ENCODE results near the gene PIR.

PIR gene

GRCh38 chrX:15471028-15471427 is 22.1 kb downstream of the PIR start:
- DNase-seq: peak; percentile 53 to 86 (median 83)
- H3K4me1 ChIP-seq (ENCODE audit: control extremely low read depth in 1 of 4, control insufficient read depth in 4 of 4, insufficient read depth in 4 of 4, low read length in 3 of 4): peaks cover 0 to 2% (median 0%) of the 10 kb centered on the region in 4 experiments
- CTCF ChIA-PET: interaction anchor here (0.6 to 6.9 kb wide), 10 partner anchors 15 to 173 kb away, joined by 3 to 92 read pairs (median 4); partner anchors contain the start of gene PIR
- H3K27ac ChIP-seq (ENCODE audit: insufficient read depth in 1 of 2, low read depth in 1 of 2, low read length in 2 of 2, poor library complexity in 1 of 2, severe bottlenecking in 2 of 2): no peak overlapping the region
- POLR2A ChIA-PET: interaction anchor here (0.6 kb wide), 1 partner anchor 41 kb away, joined by 3 read pairs; no protein-coding TSS in a partner anchor
- 0% methylated on average over 1 of the region's 3 CpGs for WGBS (ENCODE audit: insufficient coverage)
- peaks cover 0 to 20% (median 0%) of the 10 kb centered on the region in 5 experiments for H3K27me3 ChIP-seq (replicated peaks in 2 of 5; ENCODE audit: control insufficient read depth in 4 of 5, insufficient read depth in 5 of 5, low read length in 4 of 5)
- no peaks in the 10 kb centered on the region for H3K9me3 ChIP-seq (ENCODE audit: control extremely low read depth in 1 of 5, control insufficient read depth in 4 of 5, insufficient read depth in 2 of 5, low read depth in 1 of 5, low read length in 4 of 5)
- H3K36me3 ChIP-seq (ENCODE audit: control insufficient read depth in 4 of 4, insufficient read depth in 4 of 4, low read length in 3 of 4): no peaks in the 10 kb centered on the region
- H3K4me3 ChIP-seq (ENCODE audit: control insufficient read depth in 1 of 7, extremely low read depth in 1 of 7, insufficient read depth in 4 of 7, low read depth in 2 of 7, low read length in 6 of 7): no peak overlapping the region

GRCh38 chrX:15469613-15470012 is 23.5 kb downstream of the PIR start:
- ChIA-PET CTCF (interaction anchor here (0.9 to 6.9 kb wide), 7 partner anchors 9 to 167 kb away, joined by 3 to 92 read pairs (median 5); partner anchors contain the start of gene PIR), POLR2A (no interaction called here)
- Histone ChIP-seq H3K36me3 (ENCODE audit: control insufficient read depth in 4 of 4, insufficient read depth in 4 of 4, low read length in 3 of 4) (no peaks in the 10 kb centered on the region), H3K27me3 (replicated peaks in 2 of 5; ENCODE audit: control insufficient read depth in 4 of 5, insufficient read depth in 5 of 5, low read length in 4 of 5) (peaks cover 0 to 13% (median 0%) of the 10 kb centered on the region in 5 experiments), H3K4me1 (ENCODE audit: control extremely low read depth in 1 of 4, control insufficient read depth in 4 of 4, insufficient read depth in 4 of 4, low read length in 3 of 4) (peaks cover 0 to 2% (median 0%) of the 10 kb centered on the region in 4 experiments), H3K4me3 (ENCODE audit: control insufficient read depth in 1 of 7, extremely low read depth in 1 of 7, insufficient read depth in 4 of 7, low read depth in 2 of 7, low read length in 6 of 7) (no peak overlapping the region), H3K27ac (ENCODE audit: insufficient read depth in 1 of 2, low read depth in 1 of 2, low read length in 2 of 2, poor library complexity in 1 of 2, severe bottlenecking in 2 of 2) (no peak overlapping the region), H3K9me3 (ENCODE audit: control extremely low read depth in 1 of 5, control insufficient read depth in 4 of 5, insufficient read depth in 2 of 5, low read depth in 1 of 5, low read length in 4 of 5) (no peaks in the 10 kb centered on the region)
- WGBS (ENCODE audit: insufficient coverage): no CpG with 5 or more reads among the region's 1 CpG
- DNase-seq: no peak

GRCh38 chrX:15468036-15468435 is 25.1 kb downstream of the PIR start:
- Histone ChIP-seq H3K27me3 (replicated peaks in 2 of 5; ENCODE audit: control insufficient read depth in 4 of 5, insufficient read depth in 5 of 5, low read length in 4 of 5) (peaks cover 0 to 13% (median 0%) of the 10 kb centered on the region in 5 experiments), H3K4me1 (ENCODE audit: control extremely low read depth in 1 of 4, control insufficient read depth in 4 of 4, insufficient read depth in 4 of 4, low read length in 3 of 4) (peaks cover 0 to 2% (median 0%) of the 10 kb centered on the region in 4 experiments), H3K36me3 (ENCODE audit: control insufficient read depth in 4 of 4, insufficient read depth in 4 of 4, low read length in 3 of 4) (no peaks in the 10 kb centered on the region), H3K9me3 (ENCODE audit: control extremely low read depth in 1 of 5, control insufficient read depth in 4 of 5, insufficient read depth in 2 of 5, low read depth in 1 of 5, low read length in 4 of 5) (no peaks in the 10 kb centered on the region), H3K4me3 (ENCODE audit: control insufficient read depth in 1 of 7, extremely low read depth in 1 of 7, insufficient read depth in 4 of 7, low read depth in 2 of 7, low read length in 6 of 7) (no peak overlapping the region), H3K27ac (ENCODE audit: insufficient read depth in 1 of 2, low read depth in 1 of 2, low read length in 2 of 2, poor library complexity in 1 of 2, severe bottlenecking in 2 of 2) (no peak overlapping the region)
- DNase-seq: peak; percentile 38 to 63 (median 61)
- POLR2A ChIA-PET: no interaction called here
- CTCF ChIA-PET: interaction anchor here (0.8 to 6.9 kb wide), 14 partner anchors 9 to 168 kb away, joined by 3 to 92 read pairs (median 4); partner anchors contain the start of genes BMX, PIR and VEGFD
- WGBS (ENCODE audit: insufficient coverage): 10% methylated on average over 2 of the region's 4 CpGs

- H3K9me3 ChIP-seq (ENCODE audit: control extremely low read depth in 1 of 5, control insufficient read depth in 4 of 5, insufficient read depth in 2 of 5, low read depth in 1 of 5, low read length in 4 of 5): no peaks in the 10 kb centered on the region
- ChIA-PET POLR2A (no interaction called here), CTCF (interaction anchor here (3.1 to 6.9 kb wide), 3 partner anchors 83 to 166 kb away, joined by 14 to 92 read pairs (median 23); partner anchors contain the start of gene VEGFD)
- peak in 2 of 3 donors; percentile 27 to 29 for DNase-seq
- 65% methylated on average over 6 of the region's 9 CpGs for WGBS (ENCODE audit: insufficient coverage)
- no peaks in the 10 kb centered on the region for H3K36me3 ChIP-seq (ENCODE audit: control insufficient read depth in 4 of 4, insufficient read depth in 4 of 4, low read length in 3 of 4)
- no peak overlapping the region for H3K4me3 ChIP-seq (ENCODE audit: control insufficient read depth in 1 of 7, extremely low read depth in 1 of 7, insufficient read depth in 4 of 7, low read depth in 2 of 7, low read length in 6 of 7)
- peaks cover 0 to 15% (median 0%) of the 10 kb centered on the region in 5 experiments for H3K27me3 ChIP-seq (replicated peaks in 2 of 5; ENCODE audit: control insufficient read depth in 4 of 5, insufficient read depth in 5 of 5, low read length in 4 of 5)
- peaks cover 0 to 2% (median 0%) of the 10 kb centered on the region in 4 experiments for H3K4me1 ChIP-seq (ENCODE audit: control extremely low read depth in 1 of 4, control insufficient read depth in 4 of 4, insufficient read depth in 4 of 4, low read length in 3 of 4)
- no peak overlapping the region for H3K27ac ChIP-seq (ENCODE audit: insufficient read depth in 1 of 2, low read depth in 1 of 2, low read length in 2 of 2, poor library complexity in 1 of 2, severe bottlenecking in 2 of 2)
Measured at GRCh38 chrX:15465896-15466651, 27.1 kb downstream of the PIR start.

GRCh38 chrX:15465347-15465746 is 27.8 kb downstream of the PIR start:
- 40% methylated on average over 1 of the region's 4 CpGs for WGBS (ENCODE audit: insufficient coverage)
- DNase-seq: peak in 2 of 3 donors; percentile 9 to 14
- Histone ChIP-seq H3K4me3 (ENCODE audit: control insufficient read depth in 1 of 7, extremely low read depth in 1 of 7, insufficient read depth in 4 of 7, low read depth in 2 of 7, low read length in 6 of 7) (no peak overlapping the region), H3K27me3 (replicated peaks in 2 of 5; ENCODE audit: control insufficient read depth in 4 of 5, insufficient read depth in 5 of 5, low read length in 4 of 5) (peaks cover 0 to 17% (median 0%) of the 10 kb centered on the region in 5 experiments), H3K9me3 (ENCODE audit: control extremely low read depth in 1 of 5, control insufficient read depth in 4 of 5, insufficient read depth in 2 of 5, low read depth in 1 of 5, low read length in 4 of 5) (no peaks in the 10 kb centered on the region), H3K27ac (ENCODE audit: insufficient read depth in 1 of 2, low read depth in 1 of 2, low read length in 2 of 2, poor library complexity in 1 of 2, severe bottlenecking in 2 of 2) (no peak overlapping the region), H3K4me1 (ENCODE audit: control extremely low read depth in 1 of 4, control insufficient read depth in 4 of 4, insufficient read depth in 4 of 4, low read length in 3 of 4) (peaks cover 0 to 2% (median 0%) of the 10 kb centered on the region in 4 experiments), H3K36me3 (ENCODE audit: control insufficient read depth in 4 of 4, insufficient read depth in 4 of 4, low read length in 3 of 4) (no peaks in the 10 kb centered on the region)
- CTCF ChIA-PET: interaction anchor here (3.1 to 6.9 kb wide), 2 partner anchors 83 to 114 kb away, joined by 23 to 92 read pairs; partner anchors contain the start of gene VEGFD
- POLR2A ChIA-PET: no interaction called here

- no peak overlapping the region for H3K4me3 ChIP-seq (ENCODE audit: control insufficient read depth in 1 of 7, extremely low read depth in 1 of 7, insufficient read depth in 4 of 7, low read depth in 2 of 7, low read length in 6 of 7)
- H3K4me1 ChIP-seq (ENCODE audit: control extremely low read depth in 1 of 4, control insufficient read depth in 4 of 4, insufficient read depth in 4 of 4, low read length in 3 of 4): peaks cover 0 to 2% (median 0%) of the 10 kb centered on the region in 4 experiments
- H3K27ac ChIP-seq (ENCODE audit: insufficient read depth in 1 of 2, low read depth in 1 of 2, low read length in 2 of 2, poor library complexity in 1 of 2, severe bottlenecking in 2 of 2): no peak overlapping the region
- peaks cover 0 to 17% (median 0%) of the 10 kb centered on the region in 5 experiments for H3K27me3 ChIP-seq (replicated peaks in 2 of 5; ENCODE audit: control insufficient read depth in 4 of 5, insufficient read depth in 5 of 5, low read length in 4 of 5)
- H3K36me3 ChIP-seq (ENCODE audit: control insufficient read depth in 4 of 4, insufficient read depth in 4 of 4, low read length in 3 of 4): no peaks in the 10 kb centered on the region
- no peaks in the 10 kb centered on the region for H3K9me3 ChIP-seq (ENCODE audit: control extremely low read depth in 1 of 5, control insufficient read depth in 4 of 5, insufficient read depth in 2 of 5, low read depth in 1 of 5, low read length in 4 of 5)
- CTCF ChIA-PET: interaction anchor here (1.1 kb wide), 1 partner anchor 116 kb away, joined by 5 read pairs; no protein-coding TSS in a partner anchor
- no peak for DNase-seq
- POLR2A ChIA-PET: no interaction called here
Measured at GRCh38 chrX:15464704-15465103, 28.4 kb downstream of the PIR start.

- ChIA-PET POLR2A (interaction anchor here (0.6 kb wide), 1 partner anchor 31 kb away, joined by 4 read pairs; no protein-coding TSS in a partner anchor), CTCF (interaction anchor here (1.2 kb wide), 1 partner anchor 16 kb away, joined by 3 read pairs; no protein-coding TSS in a partner anchor)
- no peaks in the 10 kb centered on the region for H3K4me1 ChIP-seq (ENCODE audit: control extremely low read depth in 1 of 4, control insufficient read depth in 4 of 4, insufficient read depth in 4 of 4, low read length in 3 of 4)
- H3K9me3 ChIP-seq (ENCODE audit: control extremely low read depth in 1 of 5, control insufficient read depth in 4 of 5, insufficient read depth in 2 of 5, low read depth in 1 of 5, low read length in 4 of 5): no peaks in the 10 kb centered on the region
- no peak overlapping the region for H3K27ac ChIP-seq (ENCODE audit: insufficient read depth in 1 of 2, low read depth in 1 of 2, low read length in 2 of 2, poor library complexity in 1 of 2, severe bottlenecking in 2 of 2)
- peaks cover 0 to 8% (median 2%) of the 10 kb centered on the region in 5 experiments for H3K27me3 ChIP-seq (replicated peaks in 2 of 5; ENCODE audit: control insufficient read depth in 4 of 5, insufficient read depth in 5 of 5, low read length in 4 of 5)
- no peak for DNase-seq
- H3K36me3 ChIP-seq (ENCODE audit: control insufficient read depth in 4 of 4, insufficient read depth in 4 of 4, low read length in 3 of 4): peaks cover 0 to 3% (median 0%) of the 10 kb centered on the region in 4 experiments
- H3K4me3 ChIP-seq (ENCODE audit: control insufficient read depth in 1 of 7, extremely low read depth in 1 of 7, insufficient read depth in 4 of 7, low read depth in 2 of 7, low read length in 6 of 7): no peak overlapping the region
- 80% methylated on average over 1 of the region's 1 CpG for WGBS (ENCODE audit: insufficient coverage)
Measured at GRCh38 chrX:15451913-15452312, 41.2 kb downstream of the PIR start.
